ENCODE measurements around the gene BTNL2. TPM values are rescaled to one million over a fixed set of nuclear protein-coding genes. Genes with fewer than 3 reads are reported as not detected.

BTNL2 gene
- total RNA-seq, 1 experiment from 2014 or later, result not detected

DNA sequence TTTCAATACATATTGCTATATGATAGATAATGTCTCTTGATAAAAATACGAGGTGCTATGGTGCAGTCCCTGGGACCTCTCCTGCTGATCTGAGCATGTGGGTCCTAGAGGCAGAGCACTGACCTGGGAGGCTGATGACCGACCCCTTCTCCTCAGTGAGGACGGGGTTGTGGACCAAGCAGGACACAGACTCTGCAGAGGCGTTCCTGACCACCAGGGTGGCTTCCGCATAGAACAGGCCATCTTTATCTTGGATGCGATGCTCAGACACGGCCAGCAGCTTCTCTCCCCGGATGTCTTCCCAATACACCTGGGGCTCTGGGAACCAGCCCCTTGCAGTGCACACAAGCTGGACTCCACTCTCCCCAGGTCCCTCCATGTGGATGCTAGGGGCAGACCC is 4.2 kb downstream of the BTNL2 start:
- peaks cover 0 to 3% of the 10 kb centered on the region in 2 experiments; a peak in 3 of 5 replicates for H3K9me3 Mint-ChIP-seq

More for the DNA sequence above, 4.2 kb downstream of the BTNL2 start:
- Histone ChIP-seq H3K27ac (ENCODE audit: insufficient read length, low read depth, low read length) (no peak overlapping the region), H3K23ac (ENCODE audit: insufficient read length, low read depth, low read length) (no peak overlapping the region), H3K4me2 (ENCODE audit: insufficient read depth, insufficient read length, low read length) (no peak overlapping the region), H3K27me3 (ENCODE audit: insufficient read depth, low read length) (no peaks in the 10 kb centered on the region), H4K91ac (ENCODE audit: insufficient read length, low read depth, low read length) (no peak overlapping the region), H2BK15ac (ENCODE audit: low read depth, low read length) (no peak overlapping the region), H3K9me3 (ENCODE audit: control insufficient read depth, low read depth, low read length) (no peaks in the 10 kb centered on the region), H2BK20ac (ENCODE audit: low read depth, low read length, poor library complexity, severe bottlenecking) (no peak overlapping the region), H3K4ac (ENCODE audit: low read depth, low read length) (no peak overlapping the region), H3K14ac (ENCODE audit: insufficient read depth, low read length) (no peak overlapping the region), H3T11ph (ENCODE audit: low read length) (no peak overlapping the region), H2BK5ac (ENCODE audit: insufficient read length, low read length) (no peak overlapping the region), H2BK12ac (ENCODE audit: insufficient read length, low read depth, low read length) (no peak overlapping the region), H4K5ac (ENCODE audit: insufficient read length, low read depth, low read length) (no peak overlapping the region), H3K4me1 (ENCODE audit: insufficient read depth, low read length) (peaks cover 4% of the 10 kb centered on the region; the same call in 1 of the 2 replicates), H2AK5ac (ENCODE audit: insufficient read length, low read length) (no peak overlapping the region), H3K23me2 (ENCODE audit: insufficient read length, low read depth, low read length, poor library complexity, severe bottlenecking) (no peaks in the 10 kb centered on the region), H3K9ac (ENCODE audit: extremely low read depth, insufficient read length, low read length) (no peak overlapping the region), H4K8ac (replicated peaks; ENCODE audit: insufficient read length, low read depth, low read length) (no peak overlapping the region), H3K79me2 (ENCODE audit: insufficient read depth, low read length) (no peaks in the 10 kb centered on the region), H2BK120ac (ENCODE audit: low read depth, low read length, poor library complexity, severe bottlenecking) (no peak overlapping the region), H3K18ac (ENCODE audit: insufficient read length, low read depth, low read length) (no peak overlapping the region), H3K56ac (ENCODE audit: insufficient read length, low read depth, low read length) (no peak overlapping the region), H3K79me1 (ENCODE audit: insufficient read depth, low read depth, low read length, poor library complexity, severe bottlenecking) (no peaks in the 10 kb centered on the region), H4K20me1 (ENCODE audit: control insufficient read depth, insufficient read depth, insufficient read length) (no peaks in the 10 kb centered on the region), H2AFZ (ENCODE audit: low read length) (no peak overlapping the region)
- WGBS (ENCODE audit: extremely low coverage, insufficient read length, low lambda C conversion rate), result no CpG with 5 or more reads among the region's 8 CpGs
- no peak for DNase-seq
- Mint-ChIP-seq H3K4me1 (peaks cover 8 to 11% of the 10 kb centered on the region in 2 experiments), H3K36me3 (ENCODE audit: insufficient read depth in 1 of 3, low read depth in 3 of 3) (no peaks in the 10 kb centered on the region; a peak in 3 of 7 replicates), H3K27me3 (ENCODE audit: low read depth) (peaks cover 10% of the 10 kb centered on the region), H3K4me3 (no peak overlapping the region), H3K27ac (no peak overlapping the region)
- TF ChIP-seq, protein P1, sequence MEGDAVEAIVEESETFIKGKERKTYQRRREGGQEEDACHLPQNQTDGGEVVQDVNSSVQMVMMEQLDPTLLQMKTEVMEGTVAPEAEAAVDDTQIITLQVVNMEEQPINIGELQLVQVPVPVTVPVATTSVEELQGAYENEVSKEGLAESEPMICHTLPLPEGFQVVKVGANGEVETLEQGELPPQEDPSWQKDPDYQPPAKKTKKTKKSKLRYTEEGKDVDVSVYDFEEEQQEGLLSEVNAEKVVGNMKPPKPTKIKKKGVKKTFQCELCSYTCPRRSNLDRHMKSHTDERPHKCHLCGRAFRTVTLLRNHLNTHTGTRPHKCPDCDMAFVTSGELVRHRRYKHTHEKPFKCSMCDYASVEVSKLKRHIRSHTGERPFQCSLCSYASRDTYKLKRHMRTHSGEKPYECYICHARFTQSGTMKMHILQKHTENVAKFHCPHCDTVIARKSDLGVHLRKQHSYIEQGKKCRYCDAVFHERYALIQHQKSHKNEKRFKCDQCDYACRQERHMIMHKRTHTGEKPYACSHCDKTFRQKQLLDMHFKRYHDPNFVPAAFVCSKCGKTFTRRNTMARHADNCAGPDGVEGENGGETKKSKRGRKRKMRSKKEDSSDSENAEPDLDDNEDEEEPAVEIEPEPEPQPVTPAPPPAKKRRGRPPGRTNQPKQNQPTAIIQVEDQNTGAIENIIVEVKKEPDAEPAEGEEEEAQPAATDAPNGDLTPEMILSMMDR (conservative IDR thresholded peaks at IDR 0.05), result peak; percentile 36; the same call in 2 of the 3 replicates
